HG03520 (cell line): ENCODE data around the gene DNAJC7.
"Not testable (repeated sequence)": the region's sequence is repeated elsewhere in the genome, so short reads cannot be mapped to it uniquely, and the experiment has no call there.

ENCODE experiments used
- ATAC-seq: cut with Tn5 transposase; IDR thresholded peaks from one replicate; pipeline ENCODE4 v1.9.1; 2021; ENCODE audit warnings: mild to moderate bottlenecking, moderate library complexity; ENCODE audit not compliant: unreplicated experiment

Gene DNAJC7

GRCh38 chr17:42017866-42018200, 594 bp upstream of the DNAJC7 start:
- ATAC-seq: no peak

- no peak for ATAC-seq
These were observed 818 bp downstream of the DNAJC7 start for GRCh38 chr17:42016411-42016831.

GRCh38 chr17:42013740-42014139, 3.5 kb downstream of the DNAJC7 start:
- ATAC-seq: not testable (repeated sequence)

GRCh38 chr17:42012363-42012762, 4.9 kb downstream of the DNAJC7 start:
- ATAC-seq: not testable (repeated sequence)

GRCh38 chr17:42010898-42011516, 6.2 kb downstream of the DNAJC7 start:
- no peak for ATAC-seq

GRCh38 chr17:42010266-42010680, 7.0 kb downstream of the DNAJC7 start:
- not testable (repeated sequence) for ATAC-seq

- no peak for ATAC-seq
These were observed 8.1 kb downstream of the DNAJC7 start for GRCh38 chr17:42009170-42009569.

- ATAC-seq: no peak
These were observed 12.1 kb downstream of the DNAJC7 start for GRCh38 chr17:42005166-42005565.

GRCh38 chr17:42002792-42003301, 14.4 kb downstream of the DNAJC7 start:
- ATAC-seq: no peak

GRCh38 chr17:42002175-42002791, 15.0 kb downstream of the DNAJC7 start:
- ATAC-seq: no peak

GRCh38 chr17:42001729-42002128, 15.5 kb downstream of the DNAJC7 start:
- no peak for ATAC-seq

- ATAC-seq: no peak
These were observed 16.7 kb downstream of the DNAJC7 start for GRCh38 chr17:42000413-42001133.

GRCh38 chr17:41998497-41998896, 18.7 kb downstream of the DNAJC7 start:
- ATAC-seq: no peak

- ATAC-seq: no peak
These were observed 20.4 kb downstream of the DNAJC7 start for GRCh38 chr17:41996855-41997164.

- no peak for ATAC-seq
These were observed 24.7 kb downstream of the DNAJC7 start for GRCh38 chr17:41992576-41992975.

- ATAC-seq: no peak
These were observed 27.4 kb downstream of the DNAJC7 start for GRCh38 chr17:41989702-41990419.

- no peak for ATAC-seq
These were observed 28.8 kb downstream of the DNAJC7 start for GRCh38 chr17:41988418-41988817.

GRCh38 chr17:41987642-41988041, 29.6 kb downstream of the DNAJC7 start:
- ATAC-seq: no peak

- no peak for ATAC-seq
These were observed 30.6 kb downstream of the DNAJC7 start for GRCh38 chr17:41986634-41987033.

- ATAC-seq: no peak
These were observed 31.3 kb downstream of the DNAJC7 start for GRCh38 chr17:41985919-41986318.

GRCh38 chr17:41984454-41984853, 32.8 kb downstream of the DNAJC7 start:
- no peak for ATAC-seq
